ENCODE data around the gene CUX1.

CUX1 gene

DNA sequence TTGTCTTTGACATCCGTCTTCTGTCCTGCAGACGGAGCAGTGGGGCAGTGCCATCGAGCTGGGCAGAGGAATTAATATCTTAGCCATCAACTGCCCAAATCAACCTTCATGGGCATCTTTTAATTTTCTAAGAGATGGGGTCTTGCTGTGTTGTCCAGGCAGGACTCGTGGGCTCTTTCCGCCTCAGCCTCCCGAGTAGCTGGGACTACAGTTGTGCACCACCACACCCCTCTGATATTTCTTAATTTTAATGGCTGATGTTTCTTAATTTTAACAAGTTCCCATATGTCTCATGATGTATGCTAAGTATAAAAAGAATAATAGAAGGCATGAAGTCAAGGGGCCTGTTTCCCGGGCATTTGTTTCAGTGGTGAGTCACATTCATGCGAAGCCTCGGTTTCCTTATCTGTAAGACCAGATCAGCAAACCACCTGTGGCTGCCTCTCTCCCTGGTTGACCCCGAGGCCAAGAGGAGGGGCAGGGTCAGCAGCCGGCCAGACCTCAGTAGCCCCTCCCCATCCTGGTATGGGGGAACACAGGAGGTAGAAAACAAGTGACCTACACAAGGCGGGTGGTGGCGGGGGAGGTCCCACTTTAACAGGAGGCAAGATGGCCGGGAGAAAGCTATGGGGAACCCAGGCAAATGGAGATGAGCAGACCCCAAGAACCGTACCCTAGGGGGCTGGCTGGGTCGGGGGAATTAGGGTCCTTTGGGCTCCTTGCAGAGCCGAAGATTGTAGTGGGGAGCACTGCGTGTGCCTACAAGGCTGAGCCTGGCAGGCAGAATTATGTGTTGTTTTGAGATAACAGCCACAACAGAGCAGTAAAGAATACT lies 85.5 kb downstream of the CUX1 start:
- no peaks in the 10 kb centered on the region for H3K27me3 ChIP-seq (ENCODE audit: insufficient read depth, poor library complexity, severe bottlenecking)
- H3K36me3 ChIP-seq (ENCODE audit: low read depth) = no peaks in the 10 kb centered on the region
- H3K4me3 ChIP-seq (ENCODE audit: severe bottlenecking) = no peak overlapping the region
- no peak for ATAC-seq (ENCODE audit: low read depth)
- H3K27ac ChIP-seq (ENCODE audit: poor library complexity, severe bottlenecking) = no peak overlapping the region
- peaks cover 4% of the 10 kb centered on the region for H3K4me1 ChIP-seq (ENCODE audit: insufficient read depth, poor library complexity, severe bottlenecking)
- H3K9me3 ChIP-seq (ENCODE audit: severe bottlenecking) = no peaks in the 10 kb centered on the region
- DNase-seq (ENCODE audit: low spot score) = no peak
- TF ChIP-seq CTCF (IDR thresholded peaks at IDR 0.05; ENCODE audit: poor library complexity, severe bottlenecking) = no peak

- no peak overlapping the region for H3K4me3 ChIP-seq (ENCODE audit: severe bottlenecking)
- H3K27ac ChIP-seq (ENCODE audit: poor library complexity, severe bottlenecking) = no peak overlapping the region
- no peak for TF ChIP-seq CTCF (IDR thresholded peaks at IDR 0.05; ENCODE audit: poor library complexity, severe bottlenecking)
- H3K9me3 ChIP-seq (ENCODE audit: severe bottlenecking) = no peaks in the 10 kb centered on the region
- DNase-seq (ENCODE audit: low spot score) = no peak
- no peak for ATAC-seq (ENCODE audit: low read depth)
- peaks cover 4% of the 10 kb centered on the region for H3K4me1 ChIP-seq (ENCODE audit: insufficient read depth, poor library complexity, severe bottlenecking)
- no peaks in the 10 kb centered on the region for H3K27me3 ChIP-seq (ENCODE audit: insufficient read depth, poor library complexity, severe bottlenecking)
- H3K36me3 ChIP-seq (ENCODE audit: low read depth) = no peaks in the 10 kb centered on the region
These were observed 86.1 kb downstream of the CUX1 start for GRCh38 chr7:101903515-101903868.

DNA sequence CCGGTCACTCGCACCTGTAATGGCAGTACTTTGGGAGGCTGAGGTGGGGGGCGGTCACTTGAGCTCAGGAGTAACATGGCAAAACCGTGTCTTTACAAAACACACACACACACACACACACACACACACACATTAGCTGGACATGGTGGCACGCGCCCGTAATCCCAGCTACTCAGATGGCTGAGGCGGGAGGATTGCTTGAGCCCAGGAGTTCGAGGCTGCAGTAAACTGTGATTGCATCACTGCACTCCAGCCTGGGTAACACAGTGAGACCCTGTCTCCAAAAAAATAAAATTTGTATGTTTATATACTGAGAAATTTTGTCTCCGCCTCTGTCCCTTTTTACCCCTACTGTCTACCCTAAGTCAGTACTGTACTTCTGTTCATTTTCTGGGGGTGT lies 86.6 kb downstream of the CUX1 start:
- Histone ChIP-seq H3K9me3 (ENCODE audit: severe bottlenecking) (no peaks in the 10 kb centered on the region), H3K36me3 (ENCODE audit: low read depth) (no peaks in the 10 kb centered on the region), H3K27me3 (ENCODE audit: insufficient read depth, poor library complexity, severe bottlenecking) (no peaks in the 10 kb centered on the region), H3K4me3 (ENCODE audit: severe bottlenecking) (no peak overlapping the region), H3K27ac (ENCODE audit: poor library complexity, severe bottlenecking) (no peak overlapping the region), H3K4me1 (ENCODE audit: insufficient read depth, poor library complexity, severe bottlenecking) (peaks cover 4% of the 10 kb centered on the region)
- TF ChIP-seq CTCF (IDR thresholded peaks at IDR 0.05; ENCODE audit: poor library complexity, severe bottlenecking) = no peak
- no peak for DNase-seq (ENCODE audit: low spot score)
- ATAC-seq (ENCODE audit: low read depth) = no peak

DNA sequence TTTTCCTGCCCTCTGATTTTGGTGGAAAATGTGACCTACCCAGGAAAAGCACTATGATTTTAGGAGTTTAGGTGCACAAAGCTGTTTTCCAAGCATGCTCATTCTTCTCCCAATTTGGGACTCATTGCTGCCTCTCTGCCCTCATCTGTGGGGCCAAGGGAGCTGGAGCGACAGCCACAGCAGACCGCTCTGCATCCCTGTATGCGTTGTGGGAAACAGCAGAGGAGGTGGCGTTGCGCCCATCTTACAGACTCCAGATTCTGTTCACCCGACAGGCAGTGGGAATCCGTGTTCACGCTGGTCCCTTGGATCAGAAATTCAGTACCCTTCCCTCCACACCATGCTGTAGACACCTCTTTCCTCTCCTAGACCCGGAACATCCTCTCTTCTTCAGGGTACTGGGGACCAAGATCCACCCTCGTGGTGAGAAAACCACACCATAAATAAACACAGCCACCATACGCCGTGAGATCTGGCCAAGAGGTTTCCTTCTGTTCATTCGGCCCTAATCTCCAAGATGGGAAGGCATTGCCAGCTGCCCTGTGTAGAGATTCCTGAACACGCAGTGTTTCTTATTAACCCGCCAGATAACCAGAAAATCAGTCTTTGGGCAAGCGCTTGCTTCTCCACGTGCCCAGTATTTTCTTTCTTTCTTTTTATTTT lies 87.9 kb downstream of the CUX1 start:
- Histone ChIP-seq H3K4me1 (ENCODE audit: insufficient read depth, poor library complexity, severe bottlenecking) (no peaks in the 10 kb centered on the region), H3K4me3 (ENCODE audit: severe bottlenecking) (no peak overlapping the region), H3K27me3 (ENCODE audit: insufficient read depth, poor library complexity, severe bottlenecking) (no peaks in the 10 kb centered on the region), H3K9me3 (ENCODE audit: severe bottlenecking) (no peaks in the 10 kb centered on the region), H3K36me3 (ENCODE audit: low read depth) (no peaks in the 10 kb centered on the region), H3K27ac (ENCODE audit: poor library complexity, severe bottlenecking) (no peak overlapping the region)
- ATAC-seq (ENCODE audit: low read depth) (no peak), DNase-seq (ENCODE audit: low spot score) (no peak)
- TF ChIP-seq CTCF (IDR thresholded peaks at IDR 0.05; ENCODE audit: poor library complexity, severe bottlenecking) = no peak

Data from RWPE2 (cell line).